Activated CD4-positive, alpha-beta memory T cell treated with anti-CD3 and anti-CD28 coated beads, Interleukin-2, amount 10 ng/mL, durations not matched to agents 7 days and 5 days (primary cell): ENCODE data around the gene TRAK2. TPM values are rescaled to one million over a fixed set of nuclear protein-coding genes. Genes with fewer than 3 reads are reported as not detected.

Experiments used
- CTCF ChIA-PET: fragments of 350-600 bp; sonication (Branson Sonifier 250); formaldehyde crosslinking; loops from one replicate; lab custom pipeline; 2021; ENCODE audit warnings: antibody characterized with exemption, inconsistent platforms; lab: Charles Lee
- POLR2A ChIA-PET: fragments of 350-600 bp; sonication (Branson Sonifier 250); formaldehyde crosslinking; loops from one replicate; lab custom pipeline; 2021; ENCODE audit warnings: antibody characterized with exemption; lab: Charles Lee
- DNase-seq: peaks from one replicate; pipeline ENCODE4 v3.0.0-alpha.2; 2020
- H3K27ac Mint-ChIP-seq: one replicate; pipeline ENCODE4 v1.8.0; 2021; ENCODE audit warnings: mild to moderate bottlenecking, mixed read lengths
- H3K27me3 Mint-ChIP-seq: one replicate; pipeline ENCODE4 v1.8.0; 2021; ENCODE audit warnings: mixed read lengths
- H3K36me3 Mint-ChIP-seq: one replicate; pipeline ENCODE4 v1.8.0; 2021; ENCODE audit warnings: low read depth, mixed read lengths
- H3K4me1 Mint-ChIP-seq: one replicate; pipeline ENCODE4 v1.8.0; 2021; ENCODE audit warnings: mixed read lengths
- H3K4me3 Mint-ChIP-seq: one replicate; pipeline ENCODE4 v1.8.0; 2021; ENCODE audit warnings: mild to moderate bottlenecking, mixed read lengths
- H3K9me3 Mint-ChIP-seq: one replicate; pipeline ENCODE4 v1.8.0; 2021; ENCODE audit warnings: mixed read lengths
- total RNA-seq, 2 experiments: library from RNA; stranded (reverse); gene quantifications; one replicate each; pipeline ENCODE4 v1.2.3, GENCODE V29; 2021

Gene TRAK2
- total RNA-seq, 2 experiments from 2014 or later, result 47.3 to 49.3 TPM

GRCh38 chr2:201466050-201466675 is 14.9 kb upstream of the TRAK2 start:
- no peaks in the 10 kb centered on the region for H3K27me3 Mint-ChIP-seq
- no peak overlapping the region for H3K27ac Mint-ChIP-seq
- ChIA-PET CTCF (no interaction called here), POLR2A (interaction anchor here (1.2 kb wide), 1 partner anchor 157 kb away, joined by 3 read pairs; no protein-coding TSS in a partner anchor)
- H3K9me3 Mint-ChIP-seq, result peaks cover 2% of the 10 kb centered on the region
- peaks cover 37% of the 10 kb centered on the region for H3K36me3 Mint-ChIP-seq
- H3K4me3 Mint-ChIP-seq, result no peak overlapping the region
- H3K4me1 Mint-ChIP-seq, result peaks cover 9% of the 10 kb centered on the region
- DNase-seq, result no peak

- H3K27me3 Mint-ChIP-seq, result no peaks in the 10 kb centered on the region
- no peak overlapping the region for H3K4me3 Mint-ChIP-seq
- peaks cover 40% of the 10 kb centered on the region for H3K36me3 Mint-ChIP-seq
- H3K27ac Mint-ChIP-seq, result no peak overlapping the region
- POLR2A ChIA-PET, result no interaction called here
- no peak for DNase-seq
- CTCF ChIA-PET, result no interaction called here
- H3K4me1 Mint-ChIP-seq, result peaks cover 6% of the 10 kb centered on the region
- H3K9me3 Mint-ChIP-seq, result peaks cover 2% of the 10 kb centered on the region
These were observed 14.3 kb upstream of the TRAK2 start for GRCh38 chr2:201465524-201465971.

- H3K9me3 Mint-ChIP-seq, result peaks cover 2% of the 10 kb centered on the region
- CTCF ChIA-PET, result no interaction called here
- no peak overlapping the region for H3K27ac Mint-ChIP-seq
- no peak overlapping the region for H3K4me3 Mint-ChIP-seq
- H3K4me1 Mint-ChIP-seq, result peaks cover 6% of the 10 kb centered on the region
- H3K27me3 Mint-ChIP-seq, result no peaks in the 10 kb centered on the region
- DNase-seq, result no peak
- H3K36me3 Mint-ChIP-seq, result peaks cover 46% of the 10 kb centered on the region
- POLR2A ChIA-PET, result no interaction called here
These were observed 13.3 kb upstream of the TRAK2 start for GRCh38 chr2:201464547-201464946.

DNA sequence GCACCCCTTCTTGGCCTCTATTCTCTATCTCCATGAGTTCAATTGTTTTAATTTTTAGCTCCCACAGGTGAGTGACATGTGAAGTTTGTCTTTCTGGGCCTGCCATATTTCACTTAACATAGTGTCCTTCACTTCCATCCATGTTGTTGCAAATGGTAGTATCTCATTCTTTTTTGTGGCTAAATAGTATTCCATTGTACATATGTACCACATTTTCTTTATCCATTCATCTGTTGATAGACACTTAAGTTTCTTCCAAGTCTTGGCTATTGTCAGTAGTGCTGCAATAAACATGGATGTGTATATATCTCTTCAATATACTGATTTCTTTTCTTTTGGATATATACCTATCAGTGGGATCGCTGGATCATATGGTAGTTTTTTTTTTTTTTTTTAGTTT is 9.3 kb upstream of the TRAK2 start:
- Mint-ChIP-seq H3K4me1 (no peaks in the 10 kb centered on the region), H3K27ac (no peak overlapping the region), H3K36me3 (peaks cover 43% of the 10 kb centered on the region), H3K9me3 (peaks cover 2% of the 10 kb centered on the region), H3K27me3 (no peaks in the 10 kb centered on the region), H3K4me3 (no peak overlapping the region)
- ChIA-PET POLR2A (interaction anchor here (1.2 kb wide), 1 partner anchor 9 kb away, joined by 3 read pairs; the partner anchor contains the start of genes STRADB and TRAK2), CTCF (no interaction called here)
- no peak for DNase-seq

DNA sequence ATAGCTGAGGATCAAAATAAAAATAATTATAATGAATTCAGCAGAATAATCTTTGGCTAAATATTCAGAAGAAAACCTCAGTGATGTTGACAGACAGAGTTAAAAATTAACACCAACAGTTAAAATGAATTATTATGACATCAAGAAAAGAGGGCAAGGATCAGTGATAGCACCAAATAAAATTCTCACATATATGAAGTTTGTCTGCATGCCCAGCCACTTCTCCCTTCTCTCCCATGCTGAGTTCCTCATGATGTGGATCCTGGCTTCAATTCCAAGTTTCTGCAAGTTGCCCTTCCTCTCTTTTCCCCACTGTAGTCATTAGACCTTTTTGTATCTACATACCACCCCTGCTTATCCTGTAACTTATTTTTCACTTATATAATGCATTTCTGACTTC is 7.1 kb upstream of the TRAK2 start:
- H3K4me3 Mint-ChIP-seq, result no peak overlapping the region
- POLR2A ChIA-PET, result no interaction called here
- no peak overlapping the region for H3K27ac Mint-ChIP-seq
- DNase-seq, result no peak
- peaks cover 2% of the 10 kb centered on the region for H3K9me3 Mint-ChIP-seq
- no peaks in the 10 kb centered on the region for H3K4me1 Mint-ChIP-seq
- CTCF ChIA-PET, result no interaction called here
- H3K36me3 Mint-ChIP-seq, result peaks cover 35% of the 10 kb centered on the region
- no peaks in the 10 kb centered on the region for H3K27me3 Mint-ChIP-seq

GRCh38 chr2:201452922-201453643 is 1.8 kb upstream of the TRAK2 start:
- H3K36me3 Mint-ChIP-seq, result peaks cover 21% of the 10 kb centered on the region
- no peaks in the 10 kb centered on the region for H3K9me3 Mint-ChIP-seq
- H3K27ac Mint-ChIP-seq, result no peak overlapping the region
- CTCF ChIA-PET, result interaction anchor here (0.6 to 2.2 kb wide), 3 partner anchors 12 to 194 kb away, joined by 3 to 6 read pairs (median 3); no protein-coding TSS in a partner anchor
- DNase-seq, result no peak
- peaks cover 36% of the 10 kb centered on the region for H3K4me1 Mint-ChIP-seq
- H3K27me3 Mint-ChIP-seq, result no peaks in the 10 kb centered on the region
- peak overlapping the region; percentile 81 for H3K4me3 Mint-ChIP-seq
- POLR2A ChIA-PET, result interaction anchor here (0.8 to 4.0 kb wide), 5 partner anchors 20 to 589 kb away, joined by 3 to 48 read pairs (median 22); partner anchors contain the start of genes CASP8 and CLK1

DNA sequence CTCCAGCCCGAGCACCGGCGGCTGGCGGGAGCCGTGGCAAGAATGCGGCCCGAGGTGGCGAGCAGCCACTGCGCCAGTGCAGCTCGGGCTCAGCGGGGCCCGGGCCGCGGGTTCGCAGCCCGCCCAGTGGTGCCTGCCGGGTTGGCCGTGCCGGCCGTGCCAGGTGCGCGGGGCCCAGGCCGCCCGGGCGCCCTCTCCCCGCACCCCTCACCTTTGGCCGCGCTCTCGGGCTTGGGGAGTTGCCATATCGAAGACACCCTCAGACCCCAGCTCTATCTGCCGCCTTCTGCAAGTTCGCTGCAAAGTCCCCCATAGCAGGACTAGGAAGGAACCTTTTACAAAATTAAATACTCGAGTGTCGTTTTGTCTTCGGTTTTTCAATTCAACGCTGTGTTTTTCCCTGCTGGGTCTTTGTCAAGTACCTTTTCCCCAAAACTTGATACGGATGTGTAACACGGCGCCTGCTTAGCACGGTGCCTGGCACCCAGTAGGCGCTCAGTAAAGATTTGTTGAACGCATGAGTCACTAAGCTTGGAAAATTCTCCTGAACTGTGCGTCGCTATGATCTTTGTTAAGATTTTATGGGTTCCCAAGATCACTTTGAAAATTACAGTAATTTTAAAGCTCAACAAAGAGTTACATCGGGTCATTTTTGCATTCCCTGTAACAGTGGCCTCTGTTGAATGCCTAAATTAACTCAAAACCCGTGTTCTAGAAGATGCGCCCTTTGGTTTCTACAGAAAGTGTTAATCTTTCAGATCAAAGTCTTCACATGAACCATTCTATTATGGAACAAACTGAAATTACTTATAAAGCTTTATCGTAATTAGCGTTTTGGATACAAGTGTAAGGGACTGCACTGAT is 1.0 kb upstream of the TRAK2 start:
- Mint-ChIP-seq H3K4me3 (peak overlapping the region; percentile 95), H3K36me3 (peaks cover 21% of the 10 kb centered on the region), H3K4me1 (peaks cover 44% of the 10 kb centered on the region), H3K27me3 (no peaks in the 10 kb centered on the region), H3K27ac (peak overlapping the region; percentile 68), H3K9me3 (no peaks in the 10 kb centered on the region)
- CTCF ChIA-PET, result interaction anchor here (1.0 to 2.2 kb wide), 11 partner anchors 11 to 328 kb away, joined by 3 to 11 read pairs (median 4); partner anchors contain the start of gene ALS2
- no peak for DNase-seq
- POLR2A ChIA-PET, result interaction anchor here (0.6 to 4.0 kb wide), 24 partner anchors 11 to 588 kb away, joined by 3 to 48 read pairs (median 5); partner anchors contain the start of genes ALS2, CASP8, CLK1 and NIF3L1

DNA sequence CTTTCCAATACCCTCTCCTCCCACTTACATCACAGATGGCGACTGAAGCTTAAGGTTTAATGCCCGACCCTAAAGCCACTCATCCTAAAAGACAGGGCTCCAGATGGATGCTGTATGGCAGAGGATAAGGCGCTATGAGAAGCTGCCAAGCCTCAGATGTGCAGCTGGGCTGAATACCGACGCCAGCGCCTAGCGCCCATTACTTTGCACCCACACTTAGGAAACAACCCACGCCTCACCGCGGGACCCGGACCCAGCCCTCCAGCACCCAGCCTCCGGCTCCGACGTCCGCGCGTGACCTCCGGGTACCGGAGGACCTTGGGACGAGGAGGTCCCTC is 335 bp downstream of the TRAK2 start:
- H3K36me3 Mint-ChIP-seq, result peaks cover 29% of the 10 kb centered on the region
- H3K9me3 Mint-ChIP-seq, result no peaks in the 10 kb centered on the region
- peaks cover 58% of the 10 kb centered on the region for H3K4me1 Mint-ChIP-seq
- CTCF ChIA-PET, result interaction anchor here (0.5 to 2.2 kb wide), 23 partner anchors 18 to 798 kb away, joined by 3 to 11 read pairs (median 3); partner anchors contain the start of genes ALS2 and CASP8
- DNase-seq, result no peak
- H3K4me3 Mint-ChIP-seq, result peak overlapping the region; percentile 95
- POLR2A ChIA-PET, result interaction anchor here (0.8 to 4.0 kb wide), 26 partner anchors 10 to 587 kb away, joined by 3 to 48 read pairs (median 5); partner anchors contain the start of genes ALS2, CASP10, CASP8 and CLK1
- peak overlapping the region; percentile 96 for H3K27ac Mint-ChIP-seq
- H3K27me3 Mint-ChIP-seq, result no peaks in the 10 kb centered on the region

GRCh38 chr2:201448701-201449100 is 2.6 kb downstream of the TRAK2 start:
- peak; percentile 47 for DNase-seq
- POLR2A ChIA-PET, result interaction anchor here (0.8 to 2.0 kb wide), 7 partner anchors 35 to 584 kb away, joined by 3 to 11 read pairs (median 3); partner anchors contain the start of genes CASP10 and CLK1
- Mint-ChIP-seq H3K4me3 (peak overlapping the region; percentile 50), H3K27ac (peak overlapping the region; percentile 81), H3K27me3 (no peaks in the 10 kb centered on the region), H3K36me3 (peaks cover 34% of the 10 kb centered on the region), H3K9me3 (no peaks in the 10 kb centered on the region), H3K4me1 (peaks cover 64% of the 10 kb centered on the region)
- CTCF ChIA-PET, result interaction anchor here (0.7 to 0.8 kb wide), 2 partner anchors 216 to 560 kb away, joined by 3 to 5 read pairs; partner anchors contain the start of genes NIF3L1 and PPIL3

DNA sequence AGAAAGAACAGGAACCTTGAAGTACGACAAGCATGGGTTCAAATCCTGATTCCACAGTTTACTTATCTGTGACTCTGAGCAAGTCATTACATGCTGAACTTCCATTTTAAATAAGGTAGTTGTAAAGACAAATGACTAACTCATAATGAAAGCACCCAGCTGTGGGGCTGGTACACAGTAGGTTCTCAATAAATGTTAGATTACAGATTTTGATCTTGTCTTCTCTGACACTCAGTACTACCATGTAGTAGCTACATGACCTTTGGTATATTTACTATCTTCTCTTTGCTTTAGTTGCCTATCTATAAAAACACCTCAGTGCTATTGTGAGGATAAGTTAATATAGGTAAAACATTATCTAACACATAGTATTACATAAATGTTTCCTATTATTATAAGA is 3.2 kb downstream of the TRAK2 start:
- no peak for DNase-seq
- H3K36me3 Mint-ChIP-seq, result peaks cover 34% of the 10 kb centered on the region
- H3K9me3 Mint-ChIP-seq, result no peaks in the 10 kb centered on the region
- H3K27me3 Mint-ChIP-seq, result no peaks in the 10 kb centered on the region
- peak overlapping the region; percentile 3 for H3K4me3 Mint-ChIP-seq
- ChIA-PET POLR2A (interaction anchor here (0.8 to 2.0 kb wide), 7 partner anchors 34 to 584 kb away, joined by 3 to 11 read pairs (median 3); partner anchors contain the start of genes CASP10 and CLK1), CTCF (interaction anchor here (0.8 kb wide), 1 partner anchor 216 kb away, joined by 5 read pairs; no protein-coding TSS in a partner anchor)
- H3K27ac Mint-ChIP-seq, result peak overlapping the region; percentile 81
- H3K4me1 Mint-ChIP-seq, result peaks cover 64% of the 10 kb centered on the region

DNA sequence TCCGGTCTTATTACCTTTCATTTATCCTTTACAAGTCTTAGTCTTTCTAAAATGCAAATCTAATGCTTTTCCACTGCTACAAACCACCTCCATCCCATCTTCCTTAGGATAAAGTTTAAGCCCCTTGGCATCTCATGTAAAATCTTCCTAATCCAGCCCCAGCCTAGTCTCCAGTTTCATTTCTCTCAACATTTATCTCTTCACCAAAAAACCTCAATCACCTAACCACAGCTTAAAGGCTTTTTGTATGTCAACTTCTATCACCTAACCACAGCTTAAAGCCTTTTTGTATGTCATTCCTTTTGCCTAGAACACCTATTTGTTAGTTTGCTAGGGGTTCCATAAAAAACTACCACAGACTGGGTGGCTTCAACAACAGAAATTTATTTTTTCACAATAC is 4.2 kb downstream of the TRAK2 start:
- DNase-seq, result no peak
- CTCF ChIA-PET, result interaction anchor here (0.6 to 2.5 kb wide), 6 partner anchors 12 to 264 kb away, joined by 3 to 12 read pairs (median 6); partner anchors contain the start of gene CASP10
- POLR2A ChIA-PET, result interaction anchor here (0.8 to 3.5 kb wide), 7 partner anchors 13 to 334 kb away, joined by 3 to 35 read pairs (median 6); partner anchors contain the start of genes ALS2, CASP8 and CFLAR
- Mint-ChIP-seq H3K4me1 (peaks cover 54% of the 10 kb centered on the region), H3K27me3 (no peaks in the 10 kb centered on the region), H3K36me3 (peaks cover 34% of the 10 kb centered on the region), H3K27ac (peak overlapping the region; percentile 81), H3K4me3 (peak overlapping the region; percentile 68), H3K9me3 (no peaks in the 10 kb centered on the region)
